ENCODE results near the gene RTN4IP1. TPM values are rescaled to one million over a fixed set of nuclear protein-coding genes. Genes with fewer than 3 reads are reported as not detected.
"Not testable (repeated sequence)": the region's sequence is repeated elsewhere in the genome, so short reads cannot be mapped to it uniquely, and the experiment has no call there.

The RTN4IP1 gene
- total RNA-seq, 2 experiments from 2014 or later: 8.4 to 9.6 TPM

- Mint-ChIP-seq H3K27ac (no peak overlapping the region), H3K9me3 (no peaks in the 10 kb centered on the region), H3K4me3 (no peak overlapping the region), H3K36me3 (ENCODE audit: low read depth) (peaks cover 8% of the 10 kb centered on the region), H3K4me1 (ENCODE audit: low read depth) (peaks cover 14% of the 10 kb centered on the region), H3K27me3 (no peaks in the 10 kb centered on the region)
- ATAC-seq (no peak), DNase-seq (peak; percentile 27)
- peak; percentile 34 for TF ChIP-seq CTCF (IDR thresholded peaks at IDR 0.05)
- POLR2A ChIA-PET: interaction anchor here (1.4 kb wide), 1 partner anchor 100 kb away, joined by 4 read pairs; no protein-coding TSS in a partner anchor
- CTCF ChIA-PET: interaction anchor here (0.7 to 2.7 kb wide), 10 partner anchors 11 to 418 kb away, joined by 3 to 39 read pairs (median 4); partner anchors contain the start of gene MTRES1
- intact Hi-C loops (cut with micrococcal nuclease): loop anchor here (5.0 kb wide), 1 partner anchor 368 kb away; no protein-coding TSS in a partner anchor
Measured at GRCh38 chr6:106609699-106610098, 19.6 kb downstream of the RTN4IP1 start.

- intact Hi-C loops (cut with micrococcal nuclease): loop anchor here (5.0 kb wide), 1 partner anchor 369 kb away; no protein-coding TSS in a partner anchor
- Mint-ChIP-seq H3K9me3 (no peaks in the 10 kb centered on the region), H3K36me3 (ENCODE audit: low read depth) (peaks cover 5% of the 10 kb centered on the region), H3K4me3 (no peak overlapping the region), H3K27me3 (no peaks in the 10 kb centered on the region), H3K27ac (no peak overlapping the region), H3K4me1 (ENCODE audit: low read depth) (peaks cover 9% of the 10 kb centered on the region)
- peak; percentile 87 for TF ChIP-seq CTCF (IDR thresholded peaks at IDR 0.05)
- CTCF ChIA-PET: interaction anchor here (0.7 to 2.7 kb wide), 16 partner anchors 12 to 371 kb away, joined by 3 to 39 read pairs (median 4); no protein-coding TSS in a partner anchor
- peak; percentile 26 for DNase-seq
- POLR2A ChIA-PET: no interaction called here
- peak; percentile 72 for ATAC-seq
Measured at GRCh38 chr6:106608080-106608668, 21.1 kb downstream of the RTN4IP1 start.

- POLR2A ChIA-PET: no interaction called here
- intact Hi-C loops (cut with micrococcal nuclease): no loop called here
Measured at GRCh38 chr6:106600329-106600728, 29.0 kb downstream of the RTN4IP1 start.

GRCh38 chr6:106599440-106599839 lies 29.9 kb downstream of the RTN4IP1 start:
- Mint-ChIP-seq H3K4me1 (ENCODE audit: low read depth) (no peaks in the 10 kb centered on the region), H3K27ac (no peak overlapping the region), H3K9me3 (peaks cover 3% of the 10 kb centered on the region), H3K4me3 (no peak overlapping the region), H3K27me3 (no peaks in the 10 kb centered on the region), H3K36me3 (ENCODE audit: low read depth) (peaks cover 15% of the 10 kb centered on the region)
- CTCF ChIA-PET: interaction anchor here (1.9 kb wide), 1 partner anchor 33 kb away, joined by 6 read pairs; no protein-coding TSS in a partner anchor
- DNase-seq (no peak), ATAC-seq (no peak)
- TF ChIP-seq CTCF (IDR thresholded peaks at IDR 0.05): no peak
- POLR2A ChIA-PET: no interaction called here
- intact Hi-C loops (cut with micrococcal nuclease): no loop called here

More at GRCh38 chr6:106600329-106600728, 29.0 kb downstream of the RTN4IP1 start:
- peaks cover 17% of the 10 kb centered on the region for H3K36me3 Mint-ChIP-seq (ENCODE audit: low read depth)
- ATAC-seq (no peak), DNase-seq (no peak)
- no peak overlapping the region for H3K27ac Mint-ChIP-seq
- H3K9me3 Mint-ChIP-seq: peaks cover 3% of the 10 kb centered on the region
- H3K4me3 Mint-ChIP-seq: no peak overlapping the region
- H3K27me3 Mint-ChIP-seq: no peaks in the 10 kb centered on the region
- no peak for TF ChIP-seq CTCF (IDR thresholded peaks at IDR 0.05)
- no peaks in the 10 kb centered on the region for H3K4me1 Mint-ChIP-seq (ENCODE audit: low read depth)
- CTCF ChIA-PET: interaction anchor here (1.9 kb wide), 1 partner anchor 34 kb away, joined by 6 read pairs; no protein-coding TSS in a partner anchor

- CTCF ChIA-PET: interaction anchor here (1.0 to 1.6 kb wide), 3 partner anchors 10 to 388 kb away, joined by 3 to 4 read pairs (median 3); no protein-coding TSS in a partner anchor
Measured at GRCh38 chr6:106591111-106591825, 38.0 kb downstream of the RTN4IP1 start.

GRCh38 chr6:106588937-106589336 lies 40.4 kb downstream of the RTN4IP1 start:
- intact Hi-C loops (cut with micrococcal nuclease); ATAC-seq; H3K4me3 Mint-ChIP-seq; H3K27me3 Mint-ChIP-seq; DNase-seq; H3K9me3 Mint-ChIP-seq; H3K4me1 Mint-ChIP-seq (ENCODE audit: low read depth); H3K27ac Mint-ChIP-seq; POLR2A ChIA-PET; H3K36me3 Mint-ChIP-seq (ENCODE audit: low read depth): not testable (repeated sequence)
- CTCF ChIA-PET: interaction anchor here (1.1 kb wide), 1 partner anchor 391 kb away, joined by 3 read pairs; no protein-coding TSS in a partner anchor

More at GRCh38 chr6:106591111-106591825, 38.0 kb downstream of the RTN4IP1 start:
- ATAC-seq (no peak), DNase-seq (no peak)
- POLR2A ChIA-PET: no interaction called here
- H3K4me1 Mint-ChIP-seq (ENCODE audit: low read depth): no peaks in the 10 kb centered on the region
- intact Hi-C loops (cut with micrococcal nuclease): no loop called here
- H3K4me3 Mint-ChIP-seq: no peak overlapping the region
- no peak overlapping the region for H3K27ac Mint-ChIP-seq
- H3K9me3 Mint-ChIP-seq: no peaks in the 10 kb centered on the region
- peaks cover 5% of the 10 kb centered on the region for H3K36me3 Mint-ChIP-seq (ENCODE audit: low read depth)
- TF ChIP-seq CTCF (IDR thresholded peaks at IDR 0.05): no peak
- H3K27me3 Mint-ChIP-seq: no peaks in the 10 kb centered on the region
